Gastrocnemius medialis (tissue), 4 donors: ENCODE measurements around the gene ADAMTSL1. TPM values are rescaled to one million over a fixed set of nuclear protein-coding genes. Genes with fewer than 3 reads are reported as not detected.

Experiments used
- ATAC-seq, 2 donors: fragments of 150-250 bp; one replicate each; pipeline ENCODE4 v1.9.1; 2016
- DNase-seq, 2 donors: peaks; one replicate each; pipeline ENCODE4 v3.0.0-alpha.2; 2019
- H3K27ac ChIP-seq, 4 donors: fragments of 200-600 bp; sonication (generic); 1 replicate in 1 of 4; 2 replicates in 3 of 4; pipeline ENCODE4 v1.5.1; 2016 to 2018; ENCODE audit warnings: mild to moderate bottlenecking in 2 of 4, moderate library complexity in 1 of 4
- H3K27me3 ChIP-seq, 3 donors: fragments of 200-600 bp; sonication (generic) in 2 of 3; 1 replicate in 1 of 3; 2 replicates in 2 of 3; pipeline versions ENCODE4 v1.5.1 to v1.6.0; 2016 to 2019; ENCODE audit warnings: mild to moderate bottlenecking in 1 of 3, moderate library complexity in 1 of 3
- H3K36me3 ChIP-seq, 2 donors: fragments of 200-600 bp; sonication (generic) in 1 of 2; one replicate each; pipeline ENCODE4 v1.5.1; 2017 to 2018
- H3K4me1 ChIP-seq, 2 donors: fragments of 200-600 bp; sonication (generic) in 1 of 2; one replicate each; pipeline ENCODE4 v1.5.1; 2016 to 2017; ENCODE audit warnings: mild to moderate bottlenecking in 2 of 2
- H3K4me3 ChIP-seq, 4 donors: fragments of 200-600 bp; sonication (generic) in 3 of 4; 1 replicate in 1 of 4; 2 replicates in 3 of 4; pipeline ENCODE4 v1.5.1; 2016 to 2019; ENCODE audit warnings: mild to moderate bottlenecking in 2 of 4
- H3K9me3 ChIP-seq, 3 donors: fragments of 200-600 bp; sonication (generic) in 2 of 3; 1 replicate in 1 of 3; 2 replicates in 2 of 3; pipeline ENCODE4 v1.5.1; 2016 to 2019
- CTCF ChIP-seq, 5 experiments: fragments of 450-650 bp in 3 of 5; fragments of 200-600 bp in 2 of 5; sonication (generic) in 2 of 5; IDR thresholded peaks in 4 of 5; conservative IDR thresholded peaks in 1 of 5; 1 replicate in 4 of 5; 2 replicates in 1 of 5; pipeline ENCODE4 v1.5.1; 2016 to 2019; ENCODE audit warnings: antibody characterized with exemption in 5 of 5, mild to moderate bottlenecking in 3 of 5, moderate library complexity in 3 of 5
- POLR2A ChIP-seq, 2 donors: fragments of 450-650 bp; IDR thresholded peaks; one replicate each; pipeline ENCODE4 v1.6.1; 2017; ENCODE audit warnings: antibody characterized with exemption in 2 of 2, mild to moderate bottlenecking in 2 of 2, moderate library complexity in 2 of 2
- in situ Hi-C, 4 donors: fragments of 200-750 bp; cut with MboI; loops; one replicate each; pipeline versions ENCODE4 v1.15.0 to v1.8.0; 2017; ENCODE audit warnings: low sequenced_read_pairs in 4 of 4
- intact Hi-C: fragments of 100-400 bp; cut with DNase I; formaldehyde crosslinking; loops from one replicate; pipeline ENCODE4 v1.15.1; 2023; ENCODE audit warnings: low total_unique reads
- total RNA-seq, 4 donors: library from RNA; depleted of rRNA; stranded (reverse); fragments of >200 nt; gene quantifications; one replicate each; pipeline versions ENCODE4 v1.1.0 to v1.2.3, GENCODE V29; 2016

The ADAMTSL1 gene
- total RNA-seq, 4 donors from 2014 or later: 0.05 to 0.58 (median 0.28) TPM

- Histone ChIP-seq H3K4me1 (no peaks in the 10 kb centered on the region), H3K36me3 (no peaks in the 10 kb centered on the region), H3K27ac (no peak overlapping the region), H3K4me3 (no peak overlapping the region), H3K9me3 (no peaks in the 10 kb centered on the region), H3K27me3 (no peaks in the 10 kb centered on the region)
- ATAC-seq: no peak
- intact Hi-C loops: no loop called here
- in situ Hi-C loops: loop anchor here in 1 of 4 donors (25.0 kb wide), 1 partner anchor 104 kb away; no protein-coding TSS in a partner anchor
- DNase-seq: no peak
- TF ChIP-seq POLR2A (IDR thresholded peaks at IDR 0.05) (no peak), CTCF (IDR thresholded peaks at IDR 0.05 in 4 of 5, conservative IDR thresholded peaks at IDR 0.05 in 1 of 5) (no peak)
Measured at GRCh38 chr9:18516514-18516913, 42.6 kb downstream of the ADAMTSL1 start.

GRCh38 chr9:18516965-18517364 lies 43.0 kb downstream of the ADAMTSL1 start:
- Histone ChIP-seq H3K4me1 (no peaks in the 10 kb centered on the region), H3K9me3 (no peaks in the 10 kb centered on the region), H3K27ac (no peak overlapping the region), H3K4me3 (no peak overlapping the region), H3K27me3 (no peaks in the 10 kb centered on the region), H3K36me3 (no peaks in the 10 kb centered on the region)
- no peak for DNase-seq
- intact Hi-C loops (no loop called here), in situ Hi-C loops (loop anchor here in 1 of 4 donors (25.0 kb wide), 1 partner anchor 105 kb away; no protein-coding TSS in a partner anchor)
- TF ChIP-seq CTCF (IDR thresholded peaks at IDR 0.05 in 4 of 5, conservative IDR thresholded peaks at IDR 0.05 in 1 of 5): no peak
- no peak for ATAC-seq

GRCh38 chr9:18520416-18521047 lies 46.6 kb downstream of the ADAMTSL1 start:
- Histone ChIP-seq H3K4me3 (no peak overlapping the region), H3K27ac (no peak overlapping the region), H3K27me3 (no peaks in the 10 kb centered on the region), H3K4me1 (no peaks in the 10 kb centered on the region), H3K36me3 (no peaks in the 10 kb centered on the region), H3K9me3 (no peaks in the 10 kb centered on the region)
- TF ChIP-seq CTCF (IDR thresholded peaks at IDR 0.05 in 4 of 5, conservative IDR thresholded peaks at IDR 0.05 in 1 of 5) (no peak), POLR2A (IDR thresholded peaks at IDR 0.05) (no peak)
- ATAC-seq (no peak), DNase-seq (no peak)
- in situ Hi-C loops: loop anchor here in 1 of 4 donors (25.0 kb wide), 1 partner anchor 108 kb away; no protein-coding TSS in a partner anchor
- intact Hi-C loops: no loop called here

GRCh38 chr9:18526685-18527084 lies 52.7 kb downstream of the ADAMTSL1 start:
- TF ChIP-seq CTCF (IDR thresholded peaks at IDR 0.05 in 4 of 5, conservative IDR thresholded peaks at IDR 0.05 in 1 of 5) (no peak), POLR2A (IDR thresholded peaks at IDR 0.05) (no peak)
- H3K4me3 ChIP-seq: no peak overlapping the region
- in situ Hi-C loops (no loop called here), intact Hi-C loops (no loop called here)
- no peaks in the 10 kb centered on the region for H3K9me3 ChIP-seq
- no peaks in the 10 kb centered on the region for H3K4me1 ChIP-seq
- no peaks in the 10 kb centered on the region for H3K27me3 ChIP-seq
- ATAC-seq (no peak), DNase-seq (no peak)
- no peaks in the 10 kb centered on the region for H3K36me3 ChIP-seq
- no peak overlapping the region for H3K27ac ChIP-seq
